K562 (cell line): ENCODE measurements around the gene BMPER.

Source experiments
- CTCF ChIP-seq, 3 experiments: IDR thresholded peaks in 2 of 3; conservative IDR thresholded peaks in 1 of 3; 2 replicates each; pipeline ENCODE4 v1.5.1; 2011 to 2012; ENCODE audit warnings: low read length in 3 of 3, mild to moderate bottlenecking in 3 of 3, control low read depth in 2 of 3, improper control_type of control experiment in 1 of 3, inconsistent platforms in 1 of 3, low read depth in 1 of 3, mixed read lengths in 1 of 3, moderate library complexity in 1 of 3; ENCODE audit not compliant: insufficient read depth in 2 of 3
- POLR2A ChIP-seq: fragments of 450-650 bp; conservative IDR thresholded peaks from 2 replicates; pipeline ENCODE4 v1.6.1; 2016
- POLR2AphosphoS5 ChIP-seq: IDR thresholded peaks from 2 replicates; pipeline ENCODE4 v1.6.1; 2011; ENCODE audit warnings: mild to moderate bottlenecking, low read depth, low read length, moderate library complexity; ENCODE audit not compliant: control insufficient read depth, insufficient read depth
- SIX5 ChIP-seq, 2 experiments: IDR thresholded peaks; 2 replicates each; pipeline ENCODE4 v1.6.1; 2011; ENCODE audit warnings: low read length in 2 of 2, borderline replicate concordance in 1 of 2, low read depth in 1 of 2, mild to moderate bottlenecking in 1 of 2, moderate library complexity in 1 of 2; ENCODE audit not compliant: insufficient read depth in 1 of 2
- TCF7 ChIP-seq: sonication (generic); IDR thresholded peaks from 2 replicates; pipeline ENCODE4 v1.6.1; 2016; ENCODE audit warnings: antibody characterized with exemption, borderline replicate concordance

GRCh38 chr7:34090816-34091215, 185.5 kb downstream of the BMPER start:
- TF ChIP-seq POLR2A (no peak), SIX5 (IDR thresholded peaks at IDR 0.05; ENCODE audit: borderline replicate concordance in 1 of 2, insufficient read depth in 1 of 2, low read depth in 1 of 2, low read length in 2 of 2) (no peak), POLR2AphosphoS5 (no peak), CTCF (IDR thresholded peaks at IDR 0.05 in 2 of 3, conservative IDR thresholded peaks at IDR 0.05 in 1 of 3; ENCODE audit: insufficient read depth in 2 of 3, low read depth in 1 of 3, low read length in 3 of 3) (no peak), TCF7 (no peak)
